ENCODE results near the gene CCT6A.
"Not testable (repeated sequence)": the region's sequence is repeated elsewhere in the genome, so short reads cannot be mapped to it uniquely, and the experiment has no call there.

The CCT6A gene

GRCh38 chr7:56051339-56052191 is at the start of gene CCT6A, which contains the start of gene PSPH:
CCT6A (plus strand) TSS chr7:56051765; CDS start chr7:56051849, 84 bp downstream.
PSPH (minus strand) TSS chr7:56051444; CDS start chr7:56021212, 30,232 bp downstream.
- in situ Hi-C loops (cut with MboI; ENCODE audit: low sequenced_read_pairs) = no loop called here

- in situ Hi-C loops (cut with MboI; ENCODE audit: low sequenced_read_pairs) = no loop called here
These were observed 47.8 kb upstream of the CCT6A start for GRCh38 chr7:56003749-56004148.

- in situ Hi-C loops (cut with MboI; ENCODE audit: low sequenced_read_pairs) = no loop called here
These were observed 44.4 kb upstream of the CCT6A start for GRCh38 chr7:56007167-56007652.

- in situ Hi-C loops (cut with MboI; ENCODE audit: low sequenced_read_pairs) = no loop called here
These were observed 43.7 kb upstream of the CCT6A start for GRCh38 chr7:56007891-56008290.

GRCh38 chr7:56009695-56010094 is 41.9 kb upstream of the CCT6A start:
- in situ Hi-C loops (cut with MboI; ENCODE audit: low sequenced_read_pairs) = no loop called here

GRCh38 chr7:56017015-56017414 is 34.5 kb upstream of the CCT6A start:
- in situ Hi-C loops (cut with MboI; ENCODE audit: low sequenced_read_pairs) = not testable (repeated sequence)

GRCh38 chr7:56019501-56019900 is 32.1 kb upstream of the CCT6A start:
- in situ Hi-C loops (cut with MboI; ENCODE audit: low sequenced_read_pairs) = no loop called here

- in situ Hi-C loops (cut with MboI; ENCODE audit: low sequenced_read_pairs) = no loop called here
These were observed 28.1 kb upstream of the CCT6A start for GRCh38 chr7:56023500-56023899.

GRCh38 chr7:56026538-56026937 is 25.0 kb upstream of the CCT6A start:
- in situ Hi-C loops (cut with MboI; ENCODE audit: low sequenced_read_pairs) = no loop called here

- in situ Hi-C loops (cut with MboI; ENCODE audit: low sequenced_read_pairs) = no loop called here
These were observed 22.5 kb upstream of the CCT6A start for GRCh38 chr7:56028942-56029630.

GRCh38 chr7:56030340-56030739 is 21.2 kb upstream of the CCT6A start:
- in situ Hi-C loops (cut with MboI; ENCODE audit: low sequenced_read_pairs) = no loop called here

GRCh38 chr7:56031556-56031955 is 20.0 kb upstream of the CCT6A start:
- in situ Hi-C loops (cut with MboI; ENCODE audit: low sequenced_read_pairs) = not testable (repeated sequence)

- in situ Hi-C loops (cut with MboI; ENCODE audit: low sequenced_read_pairs) = not testable (repeated sequence)
These were observed 19.0 kb upstream of the CCT6A start for GRCh38 chr7:56032578-56032977.

GRCh38 chr7:56033671-56034432 is 17.7 kb upstream of the CCT6A start:
- in situ Hi-C loops (cut with MboI; ENCODE audit: low sequenced_read_pairs) = no loop called here

GRCh38 chr7:56040730-56041129 is 10.8 kb upstream of the CCT6A start:
- in situ Hi-C loops (cut with MboI; ENCODE audit: low sequenced_read_pairs) = no loop called here

- in situ Hi-C loops (cut with MboI; ENCODE audit: low sequenced_read_pairs) = not testable (repeated sequence)
These were observed 5.8 kb upstream of the CCT6A start for GRCh38 chr7:56045758-56046157.

- in situ Hi-C loops (cut with MboI; ENCODE audit: low sequenced_read_pairs) = no loop called here
These were observed 4.7 kb upstream of the CCT6A start for GRCh38 chr7:56046721-56047445.

GRCh38 chr7:56047446-56048116 is 4.0 kb upstream of the CCT6A start:
- in situ Hi-C loops (cut with MboI; ENCODE audit: low sequenced_read_pairs) = not testable (repeated sequence)

GRCh38 chr7:56048245-56048644 is 3.3 kb upstream of the CCT6A start:
- in situ Hi-C loops (cut with MboI; ENCODE audit: low sequenced_read_pairs) = no loop called here

- in situ Hi-C loops (cut with MboI; ENCODE audit: low sequenced_read_pairs) = not testable (repeated sequence)
These were observed 2.8 kb upstream of the CCT6A start for GRCh38 chr7:56048763-56049162.
